ENCODE measurements around the gene YBX3. TPM values are rescaled to one million over a fixed set of nuclear protein-coding genes. Genes with fewer than 3 reads are reported as not detected.

Gene YBX3
- total RNA-seq, 6 experiments from 2014 or later, result 16.0 to 34.2 (median 23.2) TPM

DNA sequence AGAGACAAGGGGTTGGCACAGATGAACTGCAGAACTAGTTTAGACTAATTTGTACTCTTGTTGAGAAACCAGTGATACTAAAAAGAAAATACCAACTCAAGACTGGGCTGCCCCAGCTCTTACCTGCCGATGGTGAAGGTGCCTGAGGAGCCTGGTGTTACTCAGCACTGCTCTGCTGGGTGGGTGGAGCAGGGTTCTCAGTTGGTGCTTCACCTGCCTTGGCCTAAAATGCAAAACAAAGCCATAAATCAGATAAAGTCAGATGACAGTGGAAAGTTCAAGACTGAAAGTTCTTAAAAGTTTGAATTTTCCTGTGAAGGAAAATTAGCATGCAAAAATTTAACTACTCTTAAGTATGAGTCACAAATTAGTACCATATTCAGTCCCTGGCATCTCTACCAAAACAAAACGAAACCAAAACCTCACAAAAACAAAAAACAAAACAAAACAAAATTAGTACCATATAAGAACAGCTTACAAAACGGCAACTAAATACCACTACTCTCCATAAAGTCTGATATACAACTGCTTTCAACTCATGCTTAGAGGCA is 21.9 kb downstream of the YBX3 start:
- Histone ChIP-seq H3K4me3 (no peak overlapping the region), H3K27me3 (no peaks in the 10 kb centered on the region), H3K27ac (no peak overlapping the region), H3K36me3 (peaks cover 0 to 43% (median 5%) of the 10 kb centered on the region in 4 donors), H3K9me3 (no peaks in the 10 kb centered on the region), H3K4me1 (no peaks in the 10 kb centered on the region)
- intact Hi-C loops (cut with DNase I), result no loop called here
- WGBS (ENCODE audit: insufficient coverage, low coverage, low lambda C conversion rate, missing lambda C conversion rate), result 53% methylated on average over 3 of the region's 3 CpGs
- TF ChIP-seq POLR2A (IDR thresholded peaks at IDR 0.05), result no peak
- TF ChIP-seq, protein P1, sequence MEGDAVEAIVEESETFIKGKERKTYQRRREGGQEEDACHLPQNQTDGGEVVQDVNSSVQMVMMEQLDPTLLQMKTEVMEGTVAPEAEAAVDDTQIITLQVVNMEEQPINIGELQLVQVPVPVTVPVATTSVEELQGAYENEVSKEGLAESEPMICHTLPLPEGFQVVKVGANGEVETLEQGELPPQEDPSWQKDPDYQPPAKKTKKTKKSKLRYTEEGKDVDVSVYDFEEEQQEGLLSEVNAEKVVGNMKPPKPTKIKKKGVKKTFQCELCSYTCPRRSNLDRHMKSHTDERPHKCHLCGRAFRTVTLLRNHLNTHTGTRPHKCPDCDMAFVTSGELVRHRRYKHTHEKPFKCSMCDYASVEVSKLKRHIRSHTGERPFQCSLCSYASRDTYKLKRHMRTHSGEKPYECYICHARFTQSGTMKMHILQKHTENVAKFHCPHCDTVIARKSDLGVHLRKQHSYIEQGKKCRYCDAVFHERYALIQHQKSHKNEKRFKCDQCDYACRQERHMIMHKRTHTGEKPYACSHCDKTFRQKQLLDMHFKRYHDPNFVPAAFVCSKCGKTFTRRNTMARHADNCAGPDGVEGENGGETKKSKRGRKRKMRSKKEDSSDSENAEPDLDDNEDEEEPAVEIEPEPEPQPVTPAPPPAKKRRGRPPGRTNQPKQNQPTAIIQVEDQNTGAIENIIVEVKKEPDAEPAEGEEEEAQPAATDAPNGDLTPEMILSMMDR (IDR thresholded peaks at IDR 0.05), result no peak
- ATAC-seq (no peak), DNase-seq (no peak)

DNA sequence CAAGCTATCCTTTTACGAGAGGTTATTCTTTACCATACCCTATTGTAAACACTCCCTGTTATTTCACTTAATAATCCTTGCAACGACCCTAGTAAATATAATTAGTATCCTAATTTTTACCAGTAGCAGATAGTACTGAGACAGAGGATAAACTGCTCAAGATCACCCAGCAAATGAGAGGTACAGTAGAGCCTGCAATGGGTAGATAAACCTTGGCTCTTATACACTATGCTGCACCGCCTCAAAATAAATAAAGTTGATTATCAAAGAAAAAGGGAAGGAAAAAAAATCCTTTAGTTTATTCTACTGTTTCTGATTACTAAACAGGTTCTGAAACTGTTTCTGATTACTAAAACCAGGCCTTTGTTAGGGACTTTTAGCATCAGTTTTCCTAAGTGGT is 22.5 kb downstream of the YBX3 start:
- intact Hi-C loops (cut with DNase I), result no loop called here
- no peak overlapping the region for H3K4me3 ChIP-seq
- H3K27me3 ChIP-seq, result no peaks in the 10 kb centered on the region
- DNase-seq (no peak), ATAC-seq (no peak)
- H3K4me1 ChIP-seq, result no peaks in the 10 kb centered on the region
- 87% methylated on average over 3 of the region's 3 CpGs for WGBS (ENCODE audit: insufficient coverage, low coverage, low lambda C conversion rate, missing lambda C conversion rate)
- no peak for TF ChIP-seq POLR2A (IDR thresholded peaks at IDR 0.05)
- TF ChIP-seq, protein P1 (IDR thresholded peaks at IDR 0.05), result no peak
- H3K27ac ChIP-seq, result no peak overlapping the region
- H3K36me3 ChIP-seq, result peaks cover 0 to 42% (median 5%) of the 10 kb centered on the region in 4 donors
- H3K9me3 ChIP-seq, result no peaks in the 10 kb centered on the region

DNA sequence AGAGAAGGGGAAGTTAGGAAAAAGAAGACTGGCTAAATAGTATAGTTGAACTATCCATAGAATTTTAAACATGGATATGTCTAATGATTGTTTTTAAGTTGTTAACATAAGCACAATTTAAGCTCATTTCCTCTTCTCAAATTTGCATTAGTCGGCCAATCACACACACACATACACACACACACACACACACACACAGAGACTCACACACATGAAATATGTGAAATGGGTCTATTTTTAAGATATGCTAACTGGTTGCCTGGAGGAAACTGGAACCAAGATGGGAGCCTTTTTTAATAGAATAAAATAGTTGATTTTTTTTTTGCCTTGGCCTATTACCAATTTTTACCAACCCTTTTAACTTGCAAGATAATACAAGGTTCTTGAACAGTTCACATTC is 25.3 kb downstream of the YBX3 start:
- TF ChIP-seq POLR2A (IDR thresholded peaks at IDR 0.05), result no peak
- TF ChIP-seq, protein P1 (IDR thresholded peaks at IDR 0.05), result no peak
- DNase-seq (no peak), ATAC-seq (no peak)
- H3K4me1 ChIP-seq, result no peaks in the 10 kb centered on the region
- no CpG with 5 or more reads among the region's 1 CpG for WGBS (ENCODE audit: insufficient coverage, low coverage, low lambda C conversion rate, missing lambda C conversion rate)
- H3K27ac ChIP-seq, result no peak overlapping the region
- intact Hi-C loops (cut with DNase I), result no loop called here
- no peaks in the 10 kb centered on the region for H3K27me3 ChIP-seq
- H3K36me3 ChIP-seq, result peaks cover 0 to 37% (median 5%) of the 10 kb centered on the region in 4 donors
- no peaks in the 10 kb centered on the region for H3K9me3 ChIP-seq
- H3K4me3 ChIP-seq, result no peak overlapping the region

DNA sequence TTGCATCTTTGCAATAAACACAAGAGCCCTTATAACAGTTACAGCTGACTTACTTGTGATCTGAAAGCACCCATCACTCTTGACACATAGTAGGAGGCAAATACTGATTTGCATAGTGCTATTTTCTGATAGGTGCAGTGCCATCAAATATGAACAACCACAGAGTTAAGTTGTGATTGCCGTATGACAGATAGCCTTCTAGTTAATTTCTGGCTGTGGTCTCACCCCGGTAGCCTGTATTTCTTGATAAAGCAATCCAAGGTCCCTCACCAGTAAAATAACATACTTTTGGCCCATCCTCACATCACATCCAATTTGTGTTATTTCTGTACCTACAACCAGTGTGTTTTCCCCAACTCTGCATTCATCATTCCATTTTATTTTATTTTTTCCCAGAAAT is 26.0 kb downstream of the YBX3 start:
- Histone ChIP-seq H3K4me1 (no peaks in the 10 kb centered on the region), H3K36me3 (peaks cover 0 to 35% (median 5%) of the 10 kb centered on the region in 4 donors), H3K4me3 (no peak overlapping the region), H3K27me3 (no peaks in the 10 kb centered on the region), H3K27ac (no peak overlapping the region), H3K9me3 (no peaks in the 10 kb centered on the region)
- TF ChIP-seq, protein P1 (IDR thresholded peaks at IDR 0.05), result no peak
- TF ChIP-seq POLR2A (IDR thresholded peaks at IDR 0.05), result no peak
- no peak for DNase-seq
- intact Hi-C loops (cut with DNase I), result no loop called here
- no peak for ATAC-seq
- 86% methylated on average over 2 of the region's 2 CpGs for WGBS (ENCODE audit: insufficient coverage, low coverage, low lambda C conversion rate, missing lambda C conversion rate)

DNA sequence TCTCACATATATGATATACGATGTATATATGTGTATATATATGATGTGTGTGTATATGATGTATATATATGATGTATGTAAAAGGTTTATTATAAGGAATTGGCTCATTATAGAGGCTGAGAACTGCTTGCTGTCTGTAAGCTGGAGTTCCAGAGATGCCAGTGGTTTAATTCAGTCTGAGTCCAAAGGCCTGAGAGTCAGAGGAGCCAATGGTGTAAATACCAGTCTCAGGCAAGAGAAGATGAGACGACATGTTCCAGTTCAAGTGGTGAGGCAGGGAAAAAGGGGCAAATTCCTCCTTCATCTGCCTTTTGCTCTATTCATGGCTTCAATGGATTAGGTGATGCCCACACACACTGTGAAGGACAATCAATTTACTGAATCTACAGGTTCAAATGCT is 32.2 kb downstream of the YBX3 start:
- intact Hi-C loops (cut with DNase I), result no loop called here
- 87% methylated on average over 1 of the region's 2 CpGs for WGBS (ENCODE audit: insufficient coverage, low coverage, low lambda C conversion rate, missing lambda C conversion rate)
- no peak for ATAC-seq

More for the DNA sequence above, 32.2 kb downstream of the YBX3 start:
- Histone ChIP-seq H3K27ac (no peak overlapping the region), H3K27me3 (no peaks in the 10 kb centered on the region), H3K9me3 (no peaks in the 10 kb centered on the region), H3K4me3 (no peak overlapping the region), H3K4me1 (no peaks in the 10 kb centered on the region), H3K36me3 (no peaks in the 10 kb centered on the region)
- TF ChIP-seq, protein P1 (IDR thresholded peaks at IDR 0.05), result no peak
- no peak for TF ChIP-seq POLR2A (IDR thresholded peaks at IDR 0.05)
- DNase-seq, result no peak

All from right lobe of liver (tissue), 6 donors.